HG03342 (cell line): ENCODE data around the gene TDG.
"Not testable (repeated sequence)": the region's sequence is repeated elsewhere in the genome, so short reads cannot be mapped to it uniquely, and the experiment has no call there.

Experiments
- ATAC-seq: cut with Tn5 transposase; IDR thresholded peaks from one replicate; pipeline ENCODE4 v1.9.1; 2021; ENCODE audit warnings: mild to moderate bottlenecking, moderate library complexity; ENCODE audit not compliant: unreplicated experiment

Gene TDG

DNA sequence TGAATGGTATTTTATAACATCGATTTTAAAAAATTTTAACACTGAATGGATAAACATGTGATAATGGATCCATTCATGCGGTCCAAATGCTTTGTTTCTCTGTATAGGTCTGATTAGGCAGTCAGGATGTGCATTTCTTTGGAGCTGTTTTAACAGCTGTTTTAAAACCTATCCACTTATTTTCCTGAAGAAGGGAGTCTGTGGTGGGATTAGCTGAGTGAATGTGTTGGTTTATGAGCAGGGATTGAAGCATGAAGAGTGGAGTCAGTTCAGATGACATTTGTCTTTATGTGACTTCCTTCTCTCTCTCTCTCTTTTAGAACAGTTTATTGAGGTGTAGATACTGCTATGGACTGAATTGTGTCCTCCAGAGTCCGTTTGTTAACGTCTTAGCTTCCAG lies 46.7 kb downstream of the TDG start:
- ATAC-seq = no peak

DNA sequence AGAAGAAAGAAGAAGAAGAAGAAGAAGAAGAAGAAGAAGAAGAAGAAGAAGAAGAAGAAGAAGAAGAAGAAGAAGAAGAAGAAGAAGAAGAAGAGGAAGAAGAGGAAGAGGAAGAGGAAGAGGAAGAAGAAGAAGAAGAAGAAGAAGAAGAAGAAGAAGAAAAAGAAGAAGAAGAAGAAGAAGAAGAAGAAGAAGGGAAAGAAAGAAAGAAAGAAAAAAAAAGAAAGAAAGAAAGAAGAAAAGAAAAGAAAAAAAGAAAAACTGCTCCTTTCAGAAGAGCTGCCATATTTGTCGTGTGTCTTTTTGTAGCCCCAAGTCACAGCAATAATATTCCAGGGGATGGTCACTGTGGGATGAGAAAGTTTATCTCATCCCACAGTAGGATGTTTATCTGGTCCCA lies 56.2 kb downstream of the TDG start:
- not testable (repeated sequence) for ATAC-seq

DNA sequence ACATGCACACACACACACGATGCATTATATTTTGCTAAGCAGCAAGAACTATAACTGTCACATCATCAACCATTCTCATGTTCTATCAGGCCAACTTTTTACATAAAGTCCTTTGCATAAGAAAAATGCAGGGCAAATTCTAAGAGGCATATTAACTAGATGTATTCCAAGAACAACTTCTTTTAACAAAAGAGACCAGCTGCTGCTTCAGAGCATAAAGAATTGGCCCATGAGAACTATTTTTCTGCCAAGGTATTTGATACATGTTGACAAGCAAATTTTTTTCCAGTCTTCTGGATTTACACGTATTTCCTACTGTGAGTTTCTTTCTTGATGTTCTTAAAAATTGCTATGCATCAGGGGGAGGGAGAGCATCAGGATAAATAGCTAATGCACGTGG lies 57.1 kb downstream of the TDG start:
- ATAC-seq = no peak

DNA sequence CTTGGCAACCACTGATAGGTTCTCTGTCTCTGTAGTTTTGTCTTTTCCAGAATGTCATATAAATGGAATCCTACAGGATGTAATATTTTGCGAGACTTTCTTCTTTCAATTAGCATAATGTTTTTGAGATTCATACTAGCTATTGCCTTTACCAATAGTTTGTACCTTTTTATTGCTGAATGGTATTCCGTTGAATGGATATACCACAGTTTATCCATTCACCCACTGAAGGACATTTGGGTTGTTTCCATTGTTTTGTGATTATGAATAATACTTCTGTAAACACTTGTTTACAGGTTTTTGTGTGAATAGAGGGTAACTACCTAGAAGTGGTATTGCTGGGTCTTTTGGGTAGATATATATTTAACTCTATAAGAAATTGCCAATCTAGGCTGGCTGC lies 58.0 kb downstream of the TDG start:
- ATAC-seq = no peak

DNA sequence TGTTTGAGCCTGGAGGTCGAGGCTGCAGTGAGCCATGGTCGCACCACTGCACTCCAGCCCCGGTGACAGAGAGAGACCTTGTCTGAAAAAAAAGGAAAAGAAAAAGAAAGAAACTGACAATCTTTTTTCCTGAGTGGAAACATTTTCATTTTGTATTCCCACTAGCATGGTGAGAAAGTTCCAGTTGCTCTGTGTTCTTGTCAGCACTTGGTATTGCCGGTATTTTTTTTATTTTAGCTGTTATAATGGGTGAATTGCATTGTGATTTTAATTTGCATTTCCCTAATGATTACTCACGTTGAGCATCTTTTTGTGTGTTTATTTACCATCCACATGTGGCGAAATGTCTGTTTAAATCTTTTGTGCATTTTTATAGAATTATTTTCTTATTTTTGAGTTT lies 58.7 kb downstream of the TDG start:
- no peak for ATAC-seq

DNA sequence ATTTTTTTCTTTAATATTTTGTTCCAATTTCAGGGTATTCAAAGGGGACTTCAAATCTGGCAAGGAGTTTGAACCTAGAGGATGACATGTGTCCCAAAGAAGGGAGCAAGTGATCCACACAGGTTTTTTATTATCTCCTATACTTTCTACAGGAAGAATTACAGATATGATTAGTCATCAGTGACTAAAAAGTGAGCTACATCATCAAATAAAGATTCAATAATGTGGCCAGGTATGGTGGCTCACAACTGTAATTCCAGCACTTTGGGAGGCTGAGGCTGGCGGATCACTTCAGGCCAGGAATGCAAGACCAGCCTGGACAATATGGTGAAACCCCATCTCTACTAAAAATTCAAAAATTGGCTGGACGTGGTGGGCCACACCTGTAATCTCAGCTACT lies 60.1 kb downstream of the TDG start:
- ATAC-seq = no peak

DNA sequence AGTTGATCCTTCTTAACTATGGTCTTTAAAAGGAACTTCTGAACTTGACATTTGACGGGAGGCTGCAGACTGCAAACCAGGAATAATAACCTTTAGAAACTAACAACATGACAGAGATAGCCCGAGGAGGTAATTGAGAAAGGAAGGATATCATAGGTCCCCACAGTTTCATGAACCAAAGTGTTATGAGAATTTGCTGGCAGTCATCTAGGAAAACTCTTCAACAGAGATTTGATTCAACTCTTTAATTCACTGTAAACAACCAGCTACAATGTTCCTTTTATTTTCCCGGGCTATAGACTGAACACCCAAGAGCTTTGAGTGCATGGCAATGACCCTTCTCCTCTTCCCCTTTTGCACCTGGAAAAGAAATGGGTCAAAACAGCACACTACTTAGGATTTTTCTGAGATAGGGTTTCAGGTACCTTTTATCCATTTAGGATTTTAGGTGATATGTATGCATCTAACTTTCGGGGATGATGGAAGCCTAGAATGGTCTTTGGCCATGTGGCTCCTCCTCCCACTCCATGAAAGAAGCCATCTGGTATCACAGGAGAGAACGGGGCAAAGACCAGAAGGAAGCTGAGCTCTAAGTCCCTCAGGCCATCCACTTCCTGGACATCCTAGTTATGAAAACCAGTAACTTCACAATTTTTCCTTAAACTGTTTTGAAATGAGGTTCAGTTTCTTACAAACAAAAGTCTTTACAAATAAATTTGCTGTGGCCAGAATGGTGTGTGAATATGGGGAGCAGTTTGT lies 61.3 kb downstream of the TDG start:
- ATAC-seq = no peak

DNA sequence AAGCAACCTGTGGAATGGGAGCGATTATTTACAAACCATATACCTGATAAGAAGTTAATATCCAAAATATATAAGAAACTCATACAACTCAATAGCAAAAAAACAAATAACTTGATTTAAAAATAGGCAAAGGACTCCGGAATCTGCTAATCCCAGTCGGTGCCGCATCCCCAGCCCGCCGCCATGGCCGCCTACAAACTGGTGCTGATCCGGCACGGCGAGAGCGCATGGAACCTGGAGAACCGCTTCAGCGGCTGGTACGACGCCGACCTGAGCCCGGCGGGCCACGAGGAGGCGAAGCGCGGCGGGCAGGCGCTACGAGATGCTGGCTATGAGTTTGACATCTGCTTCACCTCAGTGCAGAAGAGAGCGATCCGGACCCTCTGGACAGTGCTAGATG lies 64.9 kb downstream of the TDG start:
- not testable (repeated sequence) for ATAC-seq

DNA sequence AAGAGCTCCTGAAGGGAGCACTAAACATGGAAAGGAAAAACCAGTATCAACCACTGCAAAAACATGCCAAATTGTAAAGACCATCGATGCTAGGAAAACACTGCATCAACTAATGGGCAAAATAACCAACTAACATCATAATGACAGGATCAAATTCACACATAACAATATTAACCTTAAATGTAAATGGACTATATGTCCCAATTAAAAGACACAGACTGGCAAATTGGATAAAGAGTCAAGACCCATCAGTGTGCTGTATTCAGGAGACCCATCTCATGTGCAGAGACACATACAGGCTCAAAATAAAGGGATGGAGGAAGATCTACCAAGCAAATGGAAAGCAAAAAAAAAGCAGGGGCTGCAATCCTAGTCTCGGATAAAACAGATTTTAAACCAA lies 70.5 kb downstream of the TDG start:
- ATAC-seq = not testable (repeated sequence)
